GM23338 (cell line): ENCODE data around the gene ADCYAP1R1. TPM values are rescaled to one million over a fixed set of nuclear protein-coding genes. Genes with fewer than 3 reads are reported as not detected.

Source experiments
- ATAC-seq: fragments of 200-7000 bp; cut with Tn5 transposase; 3 replicates; pipeline ENCODE4 v1.9.1; 2020
- DNase-seq: peaks from one replicate; pipeline ENCODE4 v3.0.0-alpha.2; 2015; ENCODE audit warnings: low spot score
- H2AFZ ChIP-seq: fragments of 200-600 bp; sonication (generic); 2 replicates; pipeline ENCODE4 v1.8.0; 2016; ENCODE audit warnings: antibody characterized with exemption, mild to moderate bottlenecking, moderate library complexity
- H3F3A ChIP-seq: fragments of 200-600 bp; sonication (generic); replicated peaks from 2 replicates; pipeline ENCODE4 v1.8.0; 2017; ENCODE audit warnings: antibody characterized with exemption, mixed run types, low read depth
- H3K27ac ChIP-seq: fragments of 200-600 bp; sonication (generic); 2 replicates; pipeline ENCODE4 v1.6.1; 2016; ENCODE audit warnings: low read depth
- H3K27me3 ChIP-seq: fragments of 200-600 bp; sonication (generic); 2 replicates; pipeline ENCODE4 v1.8.0; 2016; ENCODE audit warnings: mild to moderate bottlenecking, mixed run types, moderate library complexity; ENCODE audit not compliant: insufficient read depth
- H3K36me3 ChIP-seq: fragments of 200-600 bp; sonication (generic); 2 replicates; pipeline ENCODE4 v1.8.0; 2016; ENCODE audit warnings: mild to moderate bottlenecking; ENCODE audit not compliant: insufficient read depth
- H3K4me1 ChIP-seq: fragments of 200-600 bp; sonication (generic); 2 replicates; pipeline ENCODE4 v1.8.0; 2016; ENCODE audit warnings: mild to moderate bottlenecking, moderate library complexity; ENCODE audit not compliant: insufficient read depth
- H3K4me2 ChIP-seq: fragments of 200-600 bp; sonication (generic); 2 replicates; pipeline ENCODE4 v1.7.1; 2017; ENCODE audit warnings: mixed run types
- H3K4me3 ChIP-seq: fragments of 200-600 bp; sonication (generic); 2 replicates; pipeline ENCODE4 v1.6.1; 2016; ENCODE audit warnings: mixed run types
- H3K79me2 ChIP-seq: fragments of 200-600 bp; sonication (generic); replicated peaks from 2 replicates; pipeline ENCODE4 v1.8.0; 2017; ENCODE audit warnings: mild to moderate bottlenecking; ENCODE audit not compliant: insufficient read depth
- H3K9me2 ChIP-seq: fragments of 200-600 bp; sonication (generic); 2 replicates; pipeline ENCODE4 v1.8.0; 2017; ENCODE audit not compliant: insufficient read depth
- H4K20me1 ChIP-seq: fragments of 200-600 bp; sonication (generic); replicated peaks from 2 replicates; pipeline ENCODE4 v1.8.0; 2017; ENCODE audit warnings: mild to moderate bottlenecking; ENCODE audit not compliant: insufficient read depth
- H3K27ac Mint-ChIP-seq: 2 replicates; pipeline ENCODE4 v1.8.0; 2020; ENCODE audit warnings: inconsistent platforms, mild to moderate bottlenecking, moderate library complexity, mixed read lengths
- H3K27me3 Mint-ChIP-seq: 3 replicates; pipeline ENCODE4 v1.8.0; 2022; ENCODE audit warnings: low read depth, mild to moderate bottlenecking, moderate library complexity, mixed read lengths, inconsistent platforms; ENCODE audit not compliant: insufficient read depth, poor library complexity
- H3K36me3 Mint-ChIP-seq: 3 replicates; pipeline ENCODE4 v1.8.0; 2021; ENCODE audit warnings: low read depth, mild to moderate bottlenecking, inconsistent platforms, moderate library complexity, mixed read lengths
- H3K4me1 Mint-ChIP-seq: 3 replicates; pipeline ENCODE4 v1.8.0; 2020; ENCODE audit warnings: mild to moderate bottlenecking, inconsistent platforms, mixed read lengths
- H3K4me3 Mint-ChIP-seq: 3 replicates; pipeline ENCODE4 v1.8.0; 2021; ENCODE audit warnings: moderate library complexity, mild to moderate bottlenecking, inconsistent platforms, mixed read lengths
- H3K9me3 Mint-ChIP-seq: 3 replicates; pipeline ENCODE4 v1.8.0; 2020; ENCODE audit warnings: moderate library complexity, mild to moderate bottlenecking, inconsistent platforms, mixed read lengths
- CREB1 ChIP-seq: fragments of 250-450 bp; sonication (Bioruptor Pico); IDR thresholded peaks from 2 replicates; pipeline ENCODE4 v1.5.0; 2020; ENCODE audit warnings: low read depth, mild to moderate bottlenecking, moderate library complexity
- ETS1 ChIP-seq: IDR thresholded peaks from 2 replicates; pipeline ENCODE4 v1.6.1; 2016; ENCODE audit warnings: antibody characterized with exemption
- EZH2 ChIP-seq: fragments of 200-600 bp; sonication (generic); IDR thresholded peaks from one replicate; pipeline ENCODE4 v1.8.0; 2017; ENCODE audit warnings: antibody characterized with exemption, mild to moderate bottlenecking, low read depth; ENCODE audit not compliant: unreplicated experiment
- JUNB ChIP-seq: IDR thresholded peaks from one replicate; pipeline ENCODE4 v1.6.1; 2016; ENCODE audit warnings: antibody characterized with exemption; ENCODE audit not compliant: unreplicated experiment
- NANOG ChIP-seq: IDR thresholded peaks from 2 replicates; pipeline ENCODE4 v1.6.1; 2016; ENCODE audit warnings: antibody characterized with exemption, borderline replicate concordance
- POLR2AphosphoS5 ChIP-seq: IDR thresholded peaks from 2 replicates; pipeline ENCODE4 v1.6.1; 2016; ENCODE audit warnings: antibody characterized with exemption, low read depth
- ZNF114 ChIP-seq: fragments of 250-450 bp; sonication (Bioruptor Pico); IDR thresholded peaks from 2 replicates; pipeline ENCODE4 v1.5.0; 2020; ENCODE audit warnings: mild to moderate bottlenecking, moderate library complexity
- ZNF462 ChIP-seq: fragments of 250-450 bp; sonication (Bioruptor Pico); IDR thresholded peaks from 2 replicates; pipeline ENCODE4 v1.5.0; 2020; ENCODE audit warnings: mild to moderate bottlenecking, moderate library complexity
- polyA plus RNA-seq: library from polyadenylated mRNA; unstranded; fragments of >200 nt; fragmentation: Nextera tagmentation; extraction: Ambion mirVana; gene quantifications from 2 replicates; pipeline ENCODE4 v1.2.1, GENCODE V29; 2016
- total RNA-seq: library from RNA; depleted of rRNA; stranded (reverse); fragments of >200 nt; shearing (Covaris generic); gene quantifications from 2 replicates; pipeline ENCODE4 v1.2.3, GENCODE V29; 2014

The ADCYAP1R1 gene
- total and polyA plus RNA-seq, 2 experiments from 2014 or later = 1.8 to 10.6 TPM

GRCh38 chr7:31099451-31100444 is 47.6 kb downstream of the ADCYAP1R1 start:
- Histone ChIP-seq H2AFZ (no peak overlapping the region), H3K4me3 (no peak overlapping the region), H3K4me1 (no peaks in the 10 kb centered on the region), H3K79me2 (no peaks in the 10 kb centered on the region), H3K36me3 (no peaks in the 10 kb centered on the region), H3K4me2 (no peak overlapping the region), H3K9me2 (no peaks in the 10 kb centered on the region), H4K20me1 (no peaks in the 10 kb centered on the region), H3K27ac (no peak overlapping the region), H3K27me3 (no peaks in the 10 kb centered on the region), H3F3A (no peaks in the 10 kb centered on the region)
- H3K4me1 Mint-ChIP-seq = no peaks in the 10 kb centered on the region; the same call in 2 of the 3 replicates
- peaks cover 3% of the 10 kb centered on the region; the same call in 1 of the 3 replicates for H3K36me3 Mint-ChIP-seq
- no peak for ATAC-seq
- DNase-seq = no peak
- H3K4me3 Mint-ChIP-seq = no peak overlapping the region
- TF ChIP-seq NANOG (no peak), JUNB (no peak), POLR2AphosphoS5 (no peak), ETS1 (no peak), ZNF462 (no peak), CREB1 (no peak), EZH2 (no peak), ZNF114 (no peak)
- H3K27me3 Mint-ChIP-seq = peaks cover 2% of the 10 kb centered on the region
- H3K9me3 Mint-ChIP-seq = no peaks in the 10 kb centered on the region
- no peak overlapping the region for H3K27ac Mint-ChIP-seq
